ENCODE results near the gene PRKCZ.
A peak's percentile ranks its signal among the peaks of the same experiment; 100 is the strongest.

Gene PRKCZ

GRCh38 chr1:2184934-2185333 is 134.7 kb downstream of the PRKCZ start:
- no peak for TF ChIP-seq CTCF (IDR thresholded peaks at IDR 0.05; ENCODE audit: low read depth, low read length)
- DNase-seq (ENCODE audit: low read depth in 2 of 2): no peak
- H3K4me3 ChIP-seq (replicated peaks in 1 of 2; ENCODE audit: low read depth in 2 of 2, low read length in 2 of 2): no peak overlapping the region

GRCh38 chr1:2185880-2186855 is 136.0 kb downstream of the PRKCZ start:
- DNase-seq (ENCODE audit: low read depth in 2 of 2): no peak
- H3K4me3 ChIP-seq (replicated peaks in 1 of 2; ENCODE audit: low read depth in 2 of 2, low read length in 2 of 2): no peak overlapping the region

GRCh38 chr1:2186901-2187300 is 136.7 kb downstream of the PRKCZ start:
- no peak for DNase-seq (ENCODE audit: low read depth in 2 of 2)
- TF ChIP-seq CTCF (IDR thresholded peaks at IDR 0.05; ENCODE audit: low read depth, low read length): no peak

More at GRCh38 chr1:2185880-2186855, 136.0 kb downstream of the PRKCZ start:
- no peak for TF ChIP-seq CTCF (IDR thresholded peaks at IDR 0.05; ENCODE audit: low read depth, low read length)

GRCh38 chr1:2187619-2188018 is 137.4 kb downstream of the PRKCZ start:
- DNase-seq (ENCODE audit: low read depth in 2 of 2): no peak
- H3K4me3 ChIP-seq (replicated peaks in 1 of 2; ENCODE audit: low read depth in 2 of 2, low read length in 2 of 2): no peak overlapping the region
- no peak for TF ChIP-seq CTCF (IDR thresholded peaks at IDR 0.05; ENCODE audit: low read depth, low read length)

More at GRCh38 chr1:2186901-2187300, 136.7 kb downstream of the PRKCZ start:
- H3K4me3 ChIP-seq (replicated peaks in 1 of 2; ENCODE audit: low read depth in 2 of 2, low read length in 2 of 2): no peak overlapping the region

GRCh38 chr1:2188336-2188735 is 138.1 kb downstream of the PRKCZ start:
- TF ChIP-seq CTCF (IDR thresholded peaks at IDR 0.05; ENCODE audit: low read depth, low read length): no peak
- no peak overlapping the region for H3K4me3 ChIP-seq (replicated peaks in 1 of 2; ENCODE audit: low read depth in 2 of 2, low read length in 2 of 2)
- no peak for DNase-seq (ENCODE audit: low read depth in 2 of 2)

- TF ChIP-seq CTCF (IDR thresholded peaks at IDR 0.05; ENCODE audit: low read depth, low read length): no peak
- DNase-seq (ENCODE audit: low read depth in 2 of 2): peak; percentile 98
- peak overlapping the region; percentile 56 to 64 for H3K4me3 ChIP-seq (replicated peaks in 1 of 2; ENCODE audit: low read depth in 2 of 2, low read length in 2 of 2)
Measured at GRCh38 chr1:2189459-2190425, 139.5 kb downstream of the PRKCZ start.
